ENCODE results near the gene MYO15A. TPM values are rescaled to one million over a fixed set of nuclear protein-coding genes. Genes with fewer than 3 reads are reported as not detected.

The MYO15A gene
- total RNA-seq, 4 donors from 2014 or later: 0.30 to 0.68 (median 0.50) TPM

GRCh38 chr17:18084256-18084655 lies 24.3 kb upstream of the MYO15A start:
- 83 to 87% methylated on average over 4 of the region's 4 CpGs for WGBS, 2 donors
- H3K4me3 ChIP-seq (ENCODE audit: low read depth, poor library complexity, severe bottlenecking): no peak overlapping the region
- no peak for DNase-seq (ENCODE audit: low spot score in 2 of 2)
- TF ChIP-seq CTCF (IDR thresholded peaks at IDR 0.05) (no peak), POLR2A (IDR thresholded peaks at IDR 0.05) (no peak)
- intact Hi-C loops (cut with DNase I; ENCODE audit: low total_unique reads): no loop called here

GRCh38 chr17:18087610-18088491 lies 20.7 kb upstream of the MYO15A start, which contains the start of gene DRG2:
Gene DRG2, plus strand, starts transcription at chr17:18087948. Its CDS starts 76 bp downstream, at chr17:18088024.
- no peak for TF ChIP-seq POLR2A (IDR thresholded peaks at IDR 0.05)
- TF ChIP-seq CTCF (IDR thresholded peaks at IDR 0.05): no peak
- H3K4me3 ChIP-seq (ENCODE audit: low read depth, poor library complexity, severe bottlenecking): peak within 1 kb of the TSS; percentile 60
- intact Hi-C loops (cut with DNase I; ENCODE audit: low total_unique reads): no loop called here
- DNase-seq (ENCODE audit: low spot score in 2 of 2): peak; percentile 84 to 98
- 0 to 1% methylated on average over 34 to 50 of the region's 52 CpGs for WGBS, 2 donors

- intact Hi-C loops (cut with DNase I; ENCODE audit: low total_unique reads): no loop called here
- 92% methylated on average over 2 of the region's 2 CpGs for WGBS, 2 donors
- H3K4me3 ChIP-seq (ENCODE audit: low read depth, poor library complexity, severe bottlenecking): no peak overlapping the region
- DNase-seq (ENCODE audit: low spot score in 2 of 2): no peak
- TF ChIP-seq CTCF (IDR thresholded peaks at IDR 0.05) (no peak), POLR2A (IDR thresholded peaks at IDR 0.05) (no peak)
Observed at GRCh38 chr17:18089613-18090012, 18.9 kb upstream of the MYO15A start.

GRCh38 chr17:18093616-18094408 lies 14.7 kb upstream of the MYO15A start:
- no peak overlapping the region for H3K4me3 ChIP-seq (ENCODE audit: low read depth, poor library complexity, severe bottlenecking)
- intact Hi-C loops (cut with DNase I; ENCODE audit: low total_unique reads): no loop called here
- no peak for TF ChIP-seq CTCF (IDR thresholded peaks at IDR 0.05)
- TF ChIP-seq POLR2A (IDR thresholded peaks at IDR 0.05): no peak
- 76 to 80% methylated on average over 15 of the region's 15 CpGs for WGBS, 2 donors
- no peak for DNase-seq (ENCODE audit: low spot score in 2 of 2)

GRCh38 chr17:18094409-18094807 lies 14.1 kb upstream of the MYO15A start:
- intact Hi-C loops (cut with DNase I; ENCODE audit: low total_unique reads): no loop called here
- 96 to 98% methylated on average over 10 of the region's 10 CpGs for WGBS, 2 donors
- DNase-seq (ENCODE audit: low spot score in 2 of 2): no peak
- no peak overlapping the region for H3K4me3 ChIP-seq (ENCODE audit: low read depth, poor library complexity, severe bottlenecking)
- TF ChIP-seq CTCF (IDR thresholded peaks at IDR 0.05) (no peak), POLR2A (IDR thresholded peaks at IDR 0.05) (no peak)
